ENCODE results near the gene SLC38A11. TPM values are rescaled to one million over a fixed set of nuclear protein-coding genes. Genes with fewer than 3 reads are reported as not detected.
A peak's percentile ranks its signal among the peaks of the same experiment; 100 is the strongest.

The SLC38A11 gene
- total RNA-seq, 1 donor, result not detected

GRCh38 chr2:164888592-164888991, 66.7 kb downstream of the SLC38A11 start:
- no peak overlapping the region for H2AFZ ChIP-seq (ENCODE audit: low read length)
- DNase-seq (ENCODE audit: insufficient read length, low spot score, missing footprints), result no peak

GRCh38 chr2:164887434-164888144, 67.7 kb downstream of the SLC38A11 start:
- no peak overlapping the region for H3K4me3 ChIP-seq (ENCODE audit: insufficient read depth, low read length)
- no peaks in the 10 kb centered on the region for H3K4me1 ChIP-seq (ENCODE audit: insufficient read depth, low read length)
- no peaks in the 10 kb centered on the region for H3K27me3 ChIP-seq (ENCODE audit: insufficient read depth, low read length)
- no peaks in the 10 kb centered on the region for H4K20me1 ChIP-seq (ENCODE audit: insufficient read depth, low read length)
- H3K36me3 ChIP-seq (ENCODE audit: insufficient read depth, low read length), result no peaks in the 10 kb centered on the region
- no peaks in the 10 kb centered on the region for H3K79me2 ChIP-seq (ENCODE audit: insufficient read depth, low read length)
- no peak overlapping the region for H2AFZ ChIP-seq (ENCODE audit: low read length)
- no peaks in the 10 kb centered on the region for H3K9me3 ChIP-seq (ENCODE audit: low read depth, low read length)
- no peak for DNase-seq (ENCODE audit: insufficient read length, low spot score, missing footprints)
- H3K27ac ChIP-seq (ENCODE audit: low read depth, low read length), result no peak overlapping the region
- H3K4me2 ChIP-seq (ENCODE audit: insufficient read depth, low read length), result no peak overlapping the region
- TF ChIP-seq CTCF (IDR thresholded peaks at IDR 0.05; ENCODE audit: extremely low read depth, low read depth, low read length), result no peak

More at GRCh38 chr2:164888592-164888991, 66.7 kb downstream of the SLC38A11 start:
- Histone ChIP-seq H4K20me1 (ENCODE audit: insufficient read depth, low read length) (no peaks in the 10 kb centered on the region), H3K4me2 (ENCODE audit: insufficient read depth, low read length) (no peak overlapping the region), H3K27me3 (ENCODE audit: insufficient read depth, low read length) (no peaks in the 10 kb centered on the region), H3K4me1 (ENCODE audit: insufficient read depth, low read length) (no peaks in the 10 kb centered on the region), H3K27ac (ENCODE audit: low read depth, low read length) (no peak overlapping the region), H3K79me2 (ENCODE audit: insufficient read depth, low read length) (no peaks in the 10 kb centered on the region), H3K9me3 (ENCODE audit: low read depth, low read length) (no peaks in the 10 kb centered on the region), H3K4me3 (ENCODE audit: insufficient read depth, low read length) (no peak overlapping the region), H3K36me3 (ENCODE audit: insufficient read depth, low read length) (no peaks in the 10 kb centered on the region)
- TF ChIP-seq CTCF (IDR thresholded peaks at IDR 0.05; ENCODE audit: extremely low read depth, low read depth, low read length), result no peak

GRCh38 chr2:164882276-164882675, 73.0 kb downstream of the SLC38A11 start:
- Histone ChIP-seq H3K4me2 (ENCODE audit: insufficient read depth, low read length) (no peak overlapping the region), H3K4me3 (ENCODE audit: insufficient read depth, low read length) (no peak overlapping the region), H3K27me3 (ENCODE audit: insufficient read depth, low read length) (no peaks in the 10 kb centered on the region), H3K36me3 (ENCODE audit: insufficient read depth, low read length) (no peaks in the 10 kb centered on the region), H3K27ac (ENCODE audit: low read depth, low read length) (no peak overlapping the region), H4K20me1 (ENCODE audit: insufficient read depth, low read length) (no peaks in the 10 kb centered on the region), H3K9me3 (ENCODE audit: low read depth, low read length) (no peaks in the 10 kb centered on the region), H3K79me2 (ENCODE audit: insufficient read depth, low read length) (no peaks in the 10 kb centered on the region), H2AFZ (ENCODE audit: low read length) (peak overlapping the region; percentile 15), H3K4me1 (ENCODE audit: insufficient read depth, low read length) (no peaks in the 10 kb centered on the region)
- no peak for TF ChIP-seq CTCF (IDR thresholded peaks at IDR 0.05; ENCODE audit: extremely low read depth, low read depth, low read length)
- DNase-seq (ENCODE audit: insufficient read length, low spot score, missing footprints), result peak; percentile 10

GRCh38 chr2:164881524-164881923, 73.8 kb downstream of the SLC38A11 start:
- no peaks in the 10 kb centered on the region for H4K20me1 ChIP-seq (ENCODE audit: insufficient read depth, low read length)
- H3K36me3 ChIP-seq (ENCODE audit: insufficient read depth, low read length), result no peaks in the 10 kb centered on the region
- no peaks in the 10 kb centered on the region for H3K79me2 ChIP-seq (ENCODE audit: insufficient read depth, low read length)
- TF ChIP-seq CTCF (IDR thresholded peaks at IDR 0.05; ENCODE audit: extremely low read depth, low read depth, low read length), result no peak
- DNase-seq (ENCODE audit: insufficient read length, low spot score, missing footprints), result no peak
- no peak overlapping the region for H3K4me2 ChIP-seq (ENCODE audit: insufficient read depth, low read length)
- no peaks in the 10 kb centered on the region for H3K27me3 ChIP-seq (ENCODE audit: insufficient read depth, low read length)
- H3K4me3 ChIP-seq (ENCODE audit: insufficient read depth, low read length), result no peak overlapping the region
- no peak overlapping the region for H2AFZ ChIP-seq (ENCODE audit: low read length)
- H3K27ac ChIP-seq (ENCODE audit: low read depth, low read length), result no peak overlapping the region
- no peaks in the 10 kb centered on the region for H3K9me3 ChIP-seq (ENCODE audit: low read depth, low read length)
- H3K4me1 ChIP-seq (ENCODE audit: insufficient read depth, low read length), result no peaks in the 10 kb centered on the region

Measured in osteoblast (primary cell).